Astrocyte (in vitro differentiated cells and primary cell): ENCODE measurements around the gene YKT6. TPM values are rescaled to one million over a fixed set of nuclear protein-coding genes. Genes with fewer than 3 reads are reported as not detected.
"Not testable (repeated sequence)": the region's sequence is repeated elsewhere in the genome, so short reads cannot be mapped to it uniquely, and the experiment has no call there.

Experiments used
- DNase-seq: peaks from one replicate; pipeline ENCODE4 v3.0.0-alpha.2; 2010; ENCODE audit warnings: low read depth
- FAIRE-seq: peaks from 2 replicates; lab custom pipeline; 2011; peaks lifted over from hg19 to GRCh38; lab: Jason Lieb, UNC
- H2AFZ ChIP-seq: 2 replicates; pipeline ENCODE4 v1.6.0; 2012; ENCODE audit warnings: low read depth, low read length, inconsistent platforms
- H3K27ac ChIP-seq: 2 replicates; pipeline ENCODE4 v1.5.1; 2011; ENCODE audit warnings: low read depth, low read length, inconsistent platforms
- H3K27me3 ChIP-seq: 2 replicates; pipeline ENCODE4 v1.6.0; 2011; ENCODE audit warnings: low read length, inconsistent platforms; ENCODE audit not compliant: insufficient read depth
- H3K36me3 ChIP-seq: 2 replicates; pipeline ENCODE4 v1.5.1; 2011; ENCODE audit warnings: low read length, inconsistent platforms; ENCODE audit not compliant: insufficient read depth
- H3K4me1 ChIP-seq: 2 replicates; pipeline ENCODE4 v1.5.1; 2011; ENCODE audit warnings: low read length, inconsistent platforms; ENCODE audit not compliant: insufficient read depth
- H3K4me2 ChIP-seq: 2 replicates; pipeline ENCODE4 v1.6.0; 2012; ENCODE audit warnings: low read length, inconsistent platforms
- H3K4me3 ChIP-seq: 2 replicates; pipeline ENCODE4 v1.5.1; 2011; ENCODE audit warnings: low read depth, mild to moderate bottlenecking, low read length, inconsistent platforms; ENCODE audit not compliant: insufficient read depth
- H3K79me2 ChIP-seq: 2 replicates; pipeline ENCODE4 v1.6.0; 2012; ENCODE audit warnings: mild to moderate bottlenecking, low read length, inconsistent platforms; ENCODE audit not compliant: insufficient read depth
- H3K9ac ChIP-seq: 2 replicates; pipeline ENCODE4 v1.6.0; 2012; ENCODE audit warnings: mild to moderate bottlenecking, low read length, inconsistent platforms
- H3K9me3 ChIP-seq: 2 replicates; pipeline ENCODE4 v1.5.1; 2012; ENCODE audit warnings: low read depth, mild to moderate bottlenecking, low read length, inconsistent platforms; ENCODE audit not compliant: insufficient read depth
- H4K20me1 ChIP-seq: 2 replicates; pipeline ENCODE4 v1.6.0; 2012; ENCODE audit warnings: low read length, inconsistent platforms; ENCODE audit not compliant: insufficient read depth
- H3K27ac Mint-ChIP-seq: one replicate; pipeline ENCODE4 v1.8.0; 2021; ENCODE audit warnings: mild to moderate bottlenecking, mixed read lengths; ENCODE audit not compliant: unreplicated experiment
- H3K27me3 Mint-ChIP-seq: one replicate; pipeline ENCODE4 v1.8.0; 2021; ENCODE audit warnings: low read depth, mixed read lengths; ENCODE audit not compliant: unreplicated experiment
- H3K36me3 Mint-ChIP-seq: one replicate; pipeline ENCODE4 v1.8.0; 2021; ENCODE audit warnings: low read depth, mixed read lengths; ENCODE audit not compliant: unreplicated experiment
- H3K4me1 Mint-ChIP-seq: one replicate; pipeline ENCODE4 v1.8.0; 2021; ENCODE audit warnings: low read depth, mixed read lengths; ENCODE audit not compliant: unreplicated experiment
- H3K4me3 Mint-ChIP-seq: one replicate; pipeline ENCODE4 v1.8.0; 2021; ENCODE audit warnings: mild to moderate bottlenecking, moderate library complexity, mixed read lengths; ENCODE audit not compliant: unreplicated experiment
- H3K9me3 Mint-ChIP-seq: one replicate; pipeline ENCODE4 v1.8.0; 2021; ENCODE audit warnings: mild to moderate bottlenecking, mixed read lengths; ENCODE audit not compliant: unreplicated experiment
- CTCF ChIP-seq: IDR thresholded peaks from 2 replicates; pipeline ENCODE4 v1.5.1; 2011; ENCODE audit warnings: low read depth, mild to moderate bottlenecking, inconsistent platforms, low read length, moderate library complexity; ENCODE audit not compliant: insufficient read depth
- EZH2 ChIP-seq: IDR thresholded peaks from 2 replicates; pipeline ENCODE4 v1.6.1; 2012; ENCODE audit warnings: mild to moderate bottlenecking, low read length, inconsistent platforms; ENCODE audit not compliant: insufficient read depth
- total RNA-seq: library from RNA; stranded (reverse); gene quantifications from 2 replicates; pipeline ENCODE4 v1.2.1, GENCODE V29; 2021

YKT6 gene
- total RNA-seq, 1 donor from 2014 or later = 216 TPM

- H3K4me2 ChIP-seq = peak overlapping the region; percentile 46
- no peaks in the 10 kb centered on the region for H3K36me3 ChIP-seq
- Mint-ChIP-seq H3K27ac (peak overlapping the region; percentile 86), H3K9me3 (no peaks in the 10 kb centered on the region), H3K36me3 (peaks cover 2% of the 10 kb centered on the region), H3K4me3 (peak overlapping the region; percentile 51), H3K27me3 (peaks cover 5% of the 10 kb centered on the region), H3K4me1 (peaks cover 27% of the 10 kb centered on the region)
- H3K9me3 ChIP-seq = no peaks in the 10 kb centered on the region
- H3K79me2 ChIP-seq = no peaks in the 10 kb centered on the region
- H3K27ac ChIP-seq = no peak overlapping the region
- FAIRE-seq (peak; percentile 97), DNase-seq (peak; percentile 95)
- no peak overlapping the region for H2AFZ ChIP-seq
- H3K4me3 ChIP-seq = no peak overlapping the region
- no peaks in the 10 kb centered on the region for H4K20me1 ChIP-seq
- TF ChIP-seq CTCF (no peak), EZH2 (no peak)
- peaks cover 11% of the 10 kb centered on the region for H3K4me1 ChIP-seq
- H3K9ac ChIP-seq = no peak overlapping the region
- no peaks in the 10 kb centered on the region for H3K27me3 ChIP-seq
Measured at GRCh38 chr7:44163591-44163990, 37.2 kb upstream of the YKT6 start.

GRCh38 chr7:44167920-44168319 is 32.9 kb upstream of the YKT6 start:
- TF ChIP-seq EZH2 (no peak), CTCF (no peak)
- no peaks in the 10 kb centered on the region for H3K79me2 ChIP-seq
- no peak for FAIRE-seq
- H3K9me3 ChIP-seq = no peaks in the 10 kb centered on the region
- no peaks in the 10 kb centered on the region for H3K36me3 ChIP-seq
- peaks cover 18% of the 10 kb centered on the region for H3K4me1 Mint-ChIP-seq
- DNase-seq = no peak
- no peak overlapping the region for H2AFZ ChIP-seq
- no peaks in the 10 kb centered on the region for H4K20me1 ChIP-seq
- H3K9me3 Mint-ChIP-seq = peaks cover 5% of the 10 kb centered on the region
- no peak overlapping the region for H3K4me3 ChIP-seq
- peaks cover 4% of the 10 kb centered on the region for H3K27me3 Mint-ChIP-seq
- no peak overlapping the region for H3K9ac ChIP-seq
- H3K27ac ChIP-seq = no peak overlapping the region
- no peak overlapping the region for H3K4me3 Mint-ChIP-seq
- peaks cover 11% of the 10 kb centered on the region for H3K4me1 ChIP-seq
- no peak overlapping the region for H3K27ac Mint-ChIP-seq
- no peak overlapping the region for H3K4me2 ChIP-seq
- H3K27me3 ChIP-seq = no peaks in the 10 kb centered on the region
- H3K36me3 Mint-ChIP-seq = peaks cover 2% of the 10 kb centered on the region

GRCh38 chr7:44171901-44172300 is 28.9 kb upstream of the YKT6 start:
- H3K4me3 Mint-ChIP-seq, H3K4me2 ChIP-seq, H3K36me3 Mint-ChIP-seq, H3K27ac ChIP-seq, DNase-seq, H3K27ac Mint-ChIP-seq, H3K27me3 ChIP-seq, H4K20me1 ChIP-seq, FAIRE-seq, H3K79me2 ChIP-seq, H3K4me1 Mint-ChIP-seq, H3K4me3 ChIP-seq, H3K4me1 ChIP-seq, H3K9ac ChIP-seq, H3K36me3 ChIP-seq, H2AFZ ChIP-seq, H3K9me3 Mint-ChIP-seq, H3K9me3 ChIP-seq: not testable (repeated sequence)
- H3K27me3 Mint-ChIP-seq = peaks cover 11% of the 10 kb centered on the region
